HCT116 (cell line): ENCODE measurements around the gene ATP1B3.

Source experiments
- POLR2A ChIP-seq: IDR thresholded peaks from 2 replicates; pipeline ENCODE4 v1.7.0; 2011; ENCODE audit warnings: borderline replicate concordance; ENCODE audit not compliant: insufficient read depth, insufficient read length; ENCODE audit errors: extremely low read depth
- POLR2AphosphoS5 ChIP-seq: IDR thresholded peaks from 2 replicates; pipeline ENCODE4 v1.6.1; 2011; ENCODE audit warnings: mild to moderate bottlenecking, low read depth, low read length, moderate library complexity
- TF ChIP-seq, protein P1 (sequence below), 3 experiments: fragments of 200-600 bp in 1 of 3; sonication (generic) in 1 of 3; IDR thresholded peaks in 2 of 3; conservative IDR thresholded peaks in 1 of 3; 2 replicates each; pipeline ENCODE4 v1.5.1; 2012 to 2017; ENCODE audit warnings: low read depth in 2 of 3, low read length in 2 of 3, antibody characterized with exemption in 1 of 3, borderline replicate concordance in 1 of 3, control low read depth in 1 of 3, mild to moderate bottlenecking in 1 of 3, mixed read lengths in 1 of 3, mixed run types in 1 of 3, moderate library complexity in 1 of 3; ENCODE audit not compliant: insufficient read depth in 1 of 3
- TF ChIP-seq, protein P2 (sequence below): IDR thresholded peaks from 2 replicates; pipeline ENCODE4 v1.6.1; 2012

DNA sequence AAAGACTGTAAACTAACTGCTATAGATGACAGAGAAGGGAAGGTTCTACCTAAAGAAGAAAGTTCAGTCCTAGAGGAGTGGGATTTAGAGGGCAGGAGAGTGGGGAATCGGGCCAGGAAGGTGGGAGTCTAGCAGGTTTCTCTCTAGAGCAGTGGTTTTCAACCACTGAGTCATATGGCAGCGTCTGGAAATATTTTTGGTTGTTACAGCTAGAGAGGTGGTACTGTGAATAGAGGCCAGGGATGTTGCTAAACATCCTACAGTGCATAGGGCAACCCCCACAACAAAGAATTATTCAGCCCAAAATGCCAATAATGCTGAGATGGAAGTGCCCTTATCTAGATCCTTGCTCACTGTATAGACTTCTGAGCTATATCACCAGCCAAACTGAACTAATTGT is 28.7 kb downstream of the ATP1B3 start:
- no peak for TF ChIP-seq POLR2A
- TF ChIP-seq, protein P1, sequence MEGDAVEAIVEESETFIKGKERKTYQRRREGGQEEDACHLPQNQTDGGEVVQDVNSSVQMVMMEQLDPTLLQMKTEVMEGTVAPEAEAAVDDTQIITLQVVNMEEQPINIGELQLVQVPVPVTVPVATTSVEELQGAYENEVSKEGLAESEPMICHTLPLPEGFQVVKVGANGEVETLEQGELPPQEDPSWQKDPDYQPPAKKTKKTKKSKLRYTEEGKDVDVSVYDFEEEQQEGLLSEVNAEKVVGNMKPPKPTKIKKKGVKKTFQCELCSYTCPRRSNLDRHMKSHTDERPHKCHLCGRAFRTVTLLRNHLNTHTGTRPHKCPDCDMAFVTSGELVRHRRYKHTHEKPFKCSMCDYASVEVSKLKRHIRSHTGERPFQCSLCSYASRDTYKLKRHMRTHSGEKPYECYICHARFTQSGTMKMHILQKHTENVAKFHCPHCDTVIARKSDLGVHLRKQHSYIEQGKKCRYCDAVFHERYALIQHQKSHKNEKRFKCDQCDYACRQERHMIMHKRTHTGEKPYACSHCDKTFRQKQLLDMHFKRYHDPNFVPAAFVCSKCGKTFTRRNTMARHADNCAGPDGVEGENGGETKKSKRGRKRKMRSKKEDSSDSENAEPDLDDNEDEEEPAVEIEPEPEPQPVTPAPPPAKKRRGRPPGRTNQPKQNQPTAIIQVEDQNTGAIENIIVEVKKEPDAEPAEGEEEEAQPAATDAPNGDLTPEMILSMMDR (IDR thresholded peaks at IDR 0.05 in 2 of 3, conservative IDR thresholded peaks at IDR 0.05 in 1 of 3; ENCODE audit: borderline replicate concordance in 1 of 3, insufficient read depth in 1 of 3, low read depth in 2 of 3, low read length in 2 of 3): no peak
- TF ChIP-seq, protein P2, sequence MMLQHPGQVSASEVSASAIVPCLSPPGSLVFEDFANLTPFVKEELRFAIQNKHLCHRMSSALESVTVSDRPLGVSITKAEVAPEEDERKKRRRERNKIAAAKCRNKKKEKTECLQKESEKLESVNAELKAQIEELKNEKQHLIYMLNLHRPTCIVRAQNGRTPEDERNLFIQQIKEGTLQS: no peak
- TF ChIP-seq POLR2AphosphoS5: no peak
